DMS 273 (cell line): Measurements from ENCODE around the gene PDIA5.

Experiments used
- DNase-seq: peaks from one replicate; lab custom pipeline; 2025; ENCODE audit not compliant: unreplicated experiment; lab: John Stamatoyannopoulos, UW

Gene PDIA5

GRCh38 chr3:123070510-123070909, 3.7 kb downstream of the PDIA5 start:
- no peak for DNase-seq

- DNase-seq, result peak; percentile 93
These were observed 4.3 kb downstream of the PDIA5 start for GRCh38 chr3:123071146-123071545.

GRCh38 chr3:123071581-123071980, 4.8 kb downstream of the PDIA5 start:
- no peak for DNase-seq

DNA sequence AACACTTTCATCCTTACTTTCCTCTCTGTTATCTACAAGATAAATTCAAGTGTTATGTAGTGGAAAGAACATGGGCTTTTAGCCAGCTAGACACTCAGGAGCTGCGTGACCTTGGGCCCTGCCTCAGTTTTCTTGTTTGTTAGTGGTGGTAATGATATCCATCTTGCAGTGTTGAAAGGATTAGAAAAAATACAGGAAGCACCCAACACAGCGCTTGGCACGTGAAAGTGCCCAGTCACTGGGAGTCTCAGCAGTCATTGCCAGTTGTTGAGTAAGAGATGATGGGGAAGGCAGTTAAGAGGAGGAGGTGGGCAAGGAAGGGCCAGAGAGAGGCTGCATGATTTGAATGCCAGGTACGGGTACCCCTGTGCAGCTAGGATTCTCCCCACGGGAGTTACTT, 5.3 kb downstream of the PDIA5 start:
- no peak for DNase-seq

DNA sequence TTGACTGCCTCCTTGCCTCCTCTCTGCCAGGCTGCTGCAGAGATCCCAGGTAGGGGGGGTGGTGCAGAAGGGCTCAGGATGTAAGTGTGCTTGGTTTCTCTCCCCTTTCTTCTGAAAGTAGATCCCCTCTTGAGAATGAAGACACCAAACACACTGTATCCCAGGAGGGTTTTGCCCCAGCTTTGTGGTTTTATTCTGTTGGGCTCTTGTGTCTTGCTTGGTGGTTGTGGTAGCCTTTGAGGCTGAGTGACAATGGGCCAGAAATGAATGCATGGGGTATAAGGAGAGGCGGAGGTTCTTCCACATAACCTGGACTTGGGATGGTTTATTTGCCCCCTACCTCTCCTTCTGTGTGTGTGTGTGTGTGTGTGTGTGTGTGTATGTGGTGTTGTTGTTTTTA, 5.7 kb downstream of the PDIA5 start:
- no peak for DNase-seq

- no peak for DNase-seq
These were observed 8.5 kb downstream of the PDIA5 start for GRCh38 chr3:123075359-123075758.

- DNase-seq, result no peak
These were observed 9.3 kb downstream of the PDIA5 start for GRCh38 chr3:123076112-123076495.

- DNase-seq, result peak; percentile 86
These were observed 9.9 kb downstream of the PDIA5 start for GRCh38 chr3:123076496-123077418.

GRCh38 chr3:123078101-123078500, 11.3 kb downstream of the PDIA5 start:
- no peak for DNase-seq

DNA sequence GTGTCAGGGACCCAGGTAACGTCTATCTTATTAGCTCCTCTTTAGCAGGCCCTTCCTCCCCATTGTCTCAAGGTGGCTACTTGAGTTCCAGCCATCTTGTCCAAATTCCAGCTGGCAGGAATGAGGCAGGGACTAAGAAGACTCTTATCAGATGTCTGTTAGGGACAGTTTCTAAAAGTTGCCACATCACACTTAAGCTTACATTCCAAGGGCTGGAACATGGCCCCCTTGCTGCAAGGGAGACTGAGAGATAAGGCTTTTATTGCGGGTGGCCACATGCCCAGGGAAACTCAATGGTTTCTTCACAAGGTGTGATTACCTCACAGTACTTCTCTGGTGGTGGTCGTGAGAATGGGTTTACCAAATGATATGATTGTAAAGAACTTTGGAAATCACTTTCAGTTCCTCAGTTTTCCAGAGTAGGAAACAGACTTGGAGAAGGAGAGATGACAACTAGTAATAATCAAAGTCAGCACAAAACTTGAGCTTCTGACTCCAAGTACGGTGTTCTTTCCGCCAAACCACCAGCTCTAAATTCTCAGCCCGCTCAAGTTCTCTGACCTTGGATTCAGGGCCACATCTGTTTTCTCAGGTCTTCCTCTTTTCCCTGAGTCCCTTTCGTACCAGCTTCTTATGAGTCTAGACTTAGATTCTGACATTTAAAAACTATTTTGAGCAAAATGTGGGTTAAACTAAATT, 14.2 kb downstream of the PDIA5 start:
- peak; percentile 59 for DNase-seq

DNA sequence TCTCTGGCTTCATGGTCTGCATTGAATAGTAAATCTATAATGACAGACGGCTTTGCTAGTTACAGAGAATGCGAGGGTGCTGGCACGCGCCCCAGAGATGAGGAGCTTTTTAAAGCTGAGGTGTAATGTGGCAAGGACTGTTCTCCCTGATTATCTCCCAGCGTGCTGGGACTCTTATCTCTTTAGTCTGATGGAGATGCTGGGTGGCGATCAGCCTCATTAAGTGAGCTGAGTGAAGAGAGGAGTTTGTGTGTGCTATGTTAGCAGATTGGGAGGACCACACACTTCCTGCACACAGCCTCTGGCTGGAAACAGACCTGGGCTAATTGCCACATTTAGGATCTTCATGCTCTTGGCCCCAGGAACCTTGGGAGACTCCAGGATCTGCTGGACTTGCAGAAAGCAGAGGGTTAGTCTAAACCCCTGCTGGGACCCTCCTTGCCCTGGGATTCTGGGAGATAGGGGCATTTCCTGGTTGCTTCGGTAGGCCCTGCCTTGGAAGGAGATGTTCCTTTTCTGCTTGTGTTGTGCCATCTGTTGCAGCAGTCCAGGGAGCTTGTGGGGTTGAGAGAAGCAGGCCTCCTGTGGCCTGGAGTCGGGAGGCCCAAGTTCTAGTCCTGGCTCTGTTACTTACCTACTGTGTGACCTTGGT, 15.0 kb downstream of the PDIA5 start:
- peak; percentile 89 for DNase-seq

DNA sequence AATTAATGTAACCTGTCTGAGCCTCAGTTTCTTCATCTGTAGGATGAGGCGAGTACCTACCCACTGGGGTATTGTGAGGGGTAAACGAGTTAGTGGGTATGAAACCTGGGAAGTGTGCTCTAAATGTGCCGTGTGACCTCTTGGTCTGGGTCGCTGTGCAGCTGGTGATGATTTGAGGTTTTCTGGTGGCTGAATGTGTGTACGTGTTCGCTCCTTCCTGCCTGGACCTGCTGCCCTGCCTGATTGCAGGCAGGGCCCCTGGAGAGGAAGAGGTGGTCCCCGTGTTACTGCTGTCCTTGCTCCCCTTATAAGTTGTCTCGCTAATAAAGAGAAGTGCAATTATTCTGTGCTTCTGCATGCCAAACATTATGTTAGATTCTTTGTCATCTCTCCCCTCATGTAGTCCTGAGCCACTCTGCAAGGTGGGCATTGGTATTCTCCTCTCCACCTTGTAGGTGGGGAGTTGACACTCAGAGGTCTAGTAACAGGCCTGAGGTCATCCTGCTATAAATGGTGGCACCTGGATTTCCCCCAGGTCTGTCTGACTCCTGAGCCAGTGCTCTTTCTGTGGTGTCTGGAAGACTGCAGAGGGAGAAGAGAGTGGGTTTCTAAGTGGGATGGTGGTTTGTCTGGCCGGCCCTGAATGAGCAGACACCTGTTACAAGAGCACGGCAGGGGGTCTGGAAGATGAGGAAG, 15.7 kb downstream of the PDIA5 start:
- DNase-seq, result no peak

- no peak for DNase-seq
These were observed 16.7 kb downstream of the PDIA5 start for GRCh38 chr3:123083383-123084124.

DNA sequence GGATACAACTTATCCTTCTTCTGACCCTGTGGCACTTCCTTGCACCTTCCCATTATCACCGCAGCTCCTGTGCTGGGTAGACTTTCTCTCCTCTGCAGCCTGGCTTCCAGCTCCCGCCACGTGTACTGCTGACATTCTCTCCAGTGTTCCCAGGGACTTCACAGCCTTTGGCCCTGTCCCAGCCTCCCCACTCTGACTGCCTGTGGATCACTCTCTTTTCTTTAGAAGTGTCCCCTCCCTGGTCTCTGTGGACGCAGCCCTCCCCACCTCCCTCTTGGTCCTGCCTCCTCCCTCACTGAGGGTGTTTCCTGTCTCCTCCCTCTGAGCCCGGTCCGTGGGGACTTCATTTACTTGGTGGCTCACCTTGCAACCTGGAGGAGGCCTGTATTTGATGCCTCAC, 17.4 kb downstream of the PDIA5 start:
- DNase-seq, result no peak

- no peak for DNase-seq
These were observed 18.0 kb downstream of the PDIA5 start for GRCh38 chr3:123084738-123085237.

GRCh38 chr3:123085293-123085931, 18.6 kb downstream of the PDIA5 start:
- no peak for DNase-seq

- DNase-seq, result no peak
These were observed 19.3 kb downstream of the PDIA5 start for GRCh38 chr3:123085932-123086627.

- peak; percentile 89 for DNase-seq
These were observed 21.6 kb downstream of the PDIA5 start for GRCh38 chr3:123088387-123088786.
